Effector memory CD4-positive, alpha-beta T cell (primary cell): ENCODE results near the gene AGBL1.
"Not testable (repeated sequence)": the region's sequence is repeated elsewhere in the genome, so short reads cannot be mapped to it uniquely, and the experiment has no call there.

Source experiments
- DNase-seq, 3 donors: peaks; one replicate each; pipeline ENCODE4 v3.0.0-alpha.2; 2020
- H3K27ac ChIP-seq: 2 replicates; pipeline ENCODE4 v1.7.0; 2013; ENCODE audit warnings: mild to moderate bottlenecking, low read length, moderate library complexity; ENCODE audit not compliant: insufficient read depth, poor library complexity, severe bottlenecking
- H3K27me3 ChIP-seq: replicated peaks from 2 replicates; pipeline ENCODE4 v1.7.0; 2013; ENCODE audit warnings: mild to moderate bottlenecking, low read length; ENCODE audit not compliant: insufficient read depth, control insufficient read depth, poor library complexity, severe bottlenecking
- H3K36me3 ChIP-seq: 2 replicates; pipeline ENCODE4 v1.7.0; 2013; ENCODE audit warnings: mild to moderate bottlenecking, low read length, moderate library complexity; ENCODE audit not compliant: control insufficient read depth, insufficient read depth
- H3K4me1 ChIP-seq: 2 replicates; pipeline ENCODE4 v1.7.0; 2013; ENCODE audit warnings: low read length, mild to moderate bottlenecking; ENCODE audit not compliant: control insufficient read depth, insufficient read depth, poor library complexity, severe bottlenecking
- H3K4me3 ChIP-seq: 2 replicates; pipeline ENCODE4 v1.7.0; 2013; ENCODE audit warnings: low read length, low read depth, mild to moderate bottlenecking; ENCODE audit not compliant: insufficient read depth, poor library complexity, severe bottlenecking
- H3K9me3 ChIP-seq: 2 replicates; pipeline ENCODE4 v1.7.0; 2013; ENCODE audit warnings: mild to moderate bottlenecking, low read length, moderate library complexity; ENCODE audit not compliant: control insufficient read depth

AGBL1 gene

DNA sequence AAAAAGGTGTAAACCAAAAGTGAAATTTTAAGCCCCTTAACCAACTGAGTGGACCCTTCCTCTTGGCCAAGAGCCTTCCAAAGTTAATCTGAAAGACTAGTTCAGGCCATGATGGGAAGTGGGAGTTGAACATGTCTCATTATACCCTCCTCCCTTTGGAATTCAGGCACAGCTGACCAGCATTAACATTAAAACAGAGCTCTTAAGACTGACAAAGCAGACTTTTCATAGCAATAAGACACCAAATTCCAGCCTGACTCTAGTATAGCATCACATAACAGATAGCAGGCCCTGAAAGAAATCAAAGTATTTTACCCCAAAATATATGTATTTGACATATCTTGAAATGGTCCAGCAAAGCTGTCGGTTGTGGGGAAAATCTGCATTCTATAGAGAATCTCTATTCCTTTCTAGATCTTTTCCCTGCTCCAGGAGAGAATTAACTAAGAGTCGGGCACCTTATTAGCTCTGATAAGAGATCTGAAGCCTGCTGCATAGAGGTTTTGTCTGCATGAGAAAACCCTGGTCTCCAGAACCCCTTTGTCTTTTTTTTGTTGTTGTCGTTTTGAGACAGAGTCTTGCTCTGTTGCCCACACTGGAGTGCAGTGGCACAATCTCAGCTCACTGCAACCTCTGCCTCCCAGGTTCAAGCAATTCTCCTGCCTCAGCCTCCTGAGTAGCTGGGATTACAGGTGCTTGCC is 43.2 kb downstream of the AGBL1 start:
- H3K9me3 ChIP-seq, DNase-seq, H3K4me1 ChIP-seq, H3K4me3 ChIP-seq, H3K27ac ChIP-seq, H3K27me3 ChIP-seq, H3K36me3 ChIP-seq: not testable (repeated sequence)

DNA sequence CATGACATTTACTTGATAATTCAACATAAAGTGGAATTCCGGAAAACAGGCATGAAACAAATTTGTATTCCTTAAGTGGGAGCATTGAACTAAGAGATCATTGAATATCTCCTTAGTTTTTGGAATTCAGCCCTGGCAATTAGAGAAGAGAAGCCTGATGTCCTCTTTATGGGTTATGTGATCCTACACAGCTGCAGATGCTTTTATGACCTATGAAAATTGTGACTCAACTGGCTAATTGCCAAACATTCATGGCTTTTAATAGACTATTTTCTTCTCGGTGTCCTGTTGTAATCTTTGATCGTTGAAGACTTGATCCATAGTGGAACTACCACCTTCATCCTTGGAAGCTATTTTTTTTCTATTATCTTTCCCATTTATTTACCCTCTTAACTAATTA is 46.1 kb downstream of the AGBL1 start:
- H3K36me3 ChIP-seq: no peaks in the 10 kb centered on the region
- H3K4me3 ChIP-seq: no peak overlapping the region
- no peak overlapping the region for H3K27ac ChIP-seq
- no peak for DNase-seq
- H3K9me3 ChIP-seq: no peaks in the 10 kb centered on the region
- H3K4me1 ChIP-seq: no peaks in the 10 kb centered on the region
- H3K27me3 ChIP-seq: no peaks in the 10 kb centered on the region

DNA sequence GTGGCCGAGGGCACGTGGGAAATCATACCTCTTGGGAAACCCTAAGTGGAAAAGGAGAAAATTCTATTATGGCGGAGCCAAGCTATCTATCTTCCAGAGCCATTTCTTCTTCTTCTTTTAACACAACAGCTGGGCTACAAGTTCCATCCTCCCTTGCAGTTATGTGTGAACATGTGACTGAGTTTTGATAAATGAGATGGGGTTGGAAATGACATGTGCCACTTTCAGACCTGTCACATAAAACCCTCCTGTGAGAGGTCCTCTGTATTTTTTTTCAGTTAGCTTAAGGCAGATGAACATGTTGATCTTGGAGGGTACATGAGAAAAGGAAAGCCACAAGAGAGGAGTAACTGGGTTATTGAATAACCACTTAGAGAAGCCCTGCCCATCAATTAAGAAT is 47.9 kb downstream of the AGBL1 start:
- no peaks in the 10 kb centered on the region for H3K4me1 ChIP-seq
- no peaks in the 10 kb centered on the region for H3K36me3 ChIP-seq
- no peaks in the 10 kb centered on the region for H3K9me3 ChIP-seq
- DNase-seq: no peak
- H3K27me3 ChIP-seq: no peaks in the 10 kb centered on the region
- H3K4me3 ChIP-seq: no peak overlapping the region
- H3K27ac ChIP-seq: no peak overlapping the region

DNA sequence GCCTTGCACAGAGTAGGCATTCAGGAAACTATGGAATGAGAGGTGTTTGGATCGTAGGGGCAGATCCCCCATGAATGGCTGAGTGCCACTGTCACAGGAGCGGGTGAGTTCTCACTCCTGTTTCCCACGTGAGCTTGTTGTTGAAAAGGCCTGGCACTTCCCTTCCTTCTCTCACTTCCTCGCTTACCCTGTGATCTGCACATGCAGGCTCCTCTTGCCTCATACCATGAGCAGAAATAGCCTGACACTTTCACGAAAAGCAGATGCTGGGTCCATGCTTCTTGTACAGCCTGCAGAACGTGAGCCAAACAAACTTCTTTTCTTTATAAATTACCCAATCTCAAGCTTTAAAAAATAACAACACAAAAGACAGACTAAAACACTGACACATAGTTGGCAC is 55.4 kb downstream of the AGBL1 start:
- H3K27ac ChIP-seq: no peak overlapping the region
- DNase-seq: no peak
- no peaks in the 10 kb centered on the region for H3K36me3 ChIP-seq
- no peaks in the 10 kb centered on the region for H3K4me1 ChIP-seq
- no peak overlapping the region for H3K4me3 ChIP-seq
- H3K9me3 ChIP-seq: no peaks in the 10 kb centered on the region
- H3K27me3 ChIP-seq: no peaks in the 10 kb centered on the region

DNA sequence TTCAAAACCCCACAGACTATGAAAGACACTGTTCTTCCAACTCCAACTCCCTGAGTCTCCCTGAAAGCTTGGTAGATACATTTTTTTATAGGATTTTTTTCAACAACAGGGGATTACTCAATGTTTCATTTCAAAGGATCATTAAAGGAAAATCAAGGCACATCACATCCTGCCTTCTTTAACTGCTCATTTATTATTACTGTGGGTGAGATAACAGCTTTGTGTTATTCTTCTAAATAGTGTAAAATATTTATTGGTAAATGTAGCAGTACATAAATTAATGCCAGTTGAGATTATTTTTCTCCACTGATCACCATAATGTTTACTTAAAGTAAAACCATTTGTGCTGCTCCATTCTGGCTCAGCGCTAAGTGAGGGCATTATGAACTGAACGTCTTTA is 57.2 kb downstream of the AGBL1 start:
- no peaks in the 10 kb centered on the region for H3K9me3 ChIP-seq
- H3K27ac ChIP-seq: no peak overlapping the region
- H3K36me3 ChIP-seq: no peaks in the 10 kb centered on the region
- no peak for DNase-seq
- no peaks in the 10 kb centered on the region for H3K27me3 ChIP-seq
- H3K4me3 ChIP-seq: no peak overlapping the region
- H3K4me1 ChIP-seq: no peaks in the 10 kb centered on the region

DNA sequence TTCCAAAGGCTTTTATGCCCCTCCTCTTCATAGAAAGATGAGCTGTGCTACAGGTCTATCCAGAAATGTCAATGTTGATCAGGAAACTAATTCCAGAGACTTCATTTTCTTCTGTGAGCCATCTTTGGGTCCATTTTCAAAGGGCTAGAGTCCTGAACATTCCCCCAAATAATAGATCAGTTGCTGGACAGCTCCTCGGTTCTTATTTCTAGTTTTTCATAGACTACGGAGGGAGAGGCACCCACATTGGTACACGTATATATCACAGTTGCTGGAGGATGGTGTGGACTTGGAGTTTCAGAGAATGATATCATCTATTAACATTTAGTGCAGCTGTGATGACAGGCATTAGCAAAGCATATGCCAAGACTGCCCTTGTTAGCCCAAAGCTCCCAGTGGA is 59.1 kb downstream of the AGBL1 start:
- Histone ChIP-seq H3K27me3 (no peaks in the 10 kb centered on the region), H3K36me3 (no peaks in the 10 kb centered on the region), H3K9me3 (no peaks in the 10 kb centered on the region), H3K4me3 (no peak overlapping the region), H3K4me1 (no peaks in the 10 kb centered on the region), H3K27ac (no peak overlapping the region)
- DNase-seq: no peak

DNA sequence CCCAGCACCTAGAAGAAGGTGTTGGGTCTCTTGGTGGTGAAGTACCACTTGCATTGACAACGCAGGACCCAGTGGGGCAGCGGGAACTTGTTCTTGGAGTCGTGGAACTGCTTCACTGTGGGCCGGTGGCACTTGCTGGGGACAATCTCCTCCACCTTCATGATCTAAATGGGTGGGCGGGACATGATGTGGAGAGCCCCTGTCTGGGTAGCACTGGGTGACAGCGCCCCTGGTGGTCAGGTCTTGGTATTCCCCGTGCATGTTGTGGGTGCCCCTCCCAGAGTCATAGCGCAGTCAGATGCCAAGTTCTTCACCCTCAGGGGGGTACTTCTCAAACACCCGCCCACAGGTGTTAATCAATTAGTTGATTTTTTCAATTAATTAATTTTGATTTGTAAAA is 60.2 kb downstream of the AGBL1 start:
- Histone ChIP-seq H3K9me3 (no peaks in the 10 kb centered on the region), H3K27ac (no peak overlapping the region), H3K36me3 (no peaks in the 10 kb centered on the region), H3K27me3 (no peaks in the 10 kb centered on the region), H3K4me1 (no peaks in the 10 kb centered on the region), H3K4me3 (no peak overlapping the region)
- DNase-seq: no peak

DNA sequence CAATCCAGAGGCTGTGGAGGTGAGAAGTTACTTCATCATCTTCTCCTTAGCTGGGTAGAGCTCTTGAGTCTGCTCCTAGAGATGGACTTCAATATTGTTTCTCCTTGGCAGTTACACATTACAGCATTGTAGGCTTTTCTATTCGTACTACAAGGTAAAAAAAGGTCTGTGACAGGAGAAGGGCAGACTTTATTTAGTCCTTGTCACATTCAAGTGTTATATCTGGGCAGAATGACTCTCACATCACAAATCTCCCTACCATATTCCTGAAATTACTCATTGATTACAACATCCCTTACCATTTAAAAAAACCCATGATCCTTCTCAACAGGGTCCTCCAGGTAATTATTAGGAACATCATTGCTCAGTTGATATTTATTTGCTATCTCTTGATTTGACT is 75.0 kb downstream of the AGBL1 start:
- no peak overlapping the region for H3K4me3 ChIP-seq
- no peaks in the 10 kb centered on the region for H3K27me3 ChIP-seq
- no peaks in the 10 kb centered on the region for H3K36me3 ChIP-seq
- H3K4me1 ChIP-seq: no peaks in the 10 kb centered on the region
- no peak for DNase-seq
- H3K27ac ChIP-seq: no peak overlapping the region
- H3K9me3 ChIP-seq: no peaks in the 10 kb centered on the region

DNA sequence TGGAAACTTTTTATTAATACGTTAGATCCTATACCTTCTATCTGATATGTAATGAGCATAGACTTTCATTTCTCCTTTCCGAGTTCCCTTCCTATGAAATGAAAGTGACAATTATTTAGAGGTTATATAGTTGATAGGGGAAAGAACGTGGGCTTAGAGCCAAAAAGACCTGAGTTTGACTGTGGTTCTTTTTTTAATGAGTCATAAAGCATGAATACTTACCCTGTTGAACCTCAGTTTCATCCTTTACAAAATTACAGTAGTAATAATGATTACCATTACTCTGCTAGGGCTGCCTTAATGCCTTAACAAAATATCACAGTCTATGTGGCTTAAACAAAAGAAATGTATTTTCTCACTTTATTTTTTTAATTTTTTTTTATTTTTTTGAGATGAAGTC is 75.9 kb downstream of the AGBL1 start:
- H3K27me3 ChIP-seq: no peaks in the 10 kb centered on the region

DNA sequence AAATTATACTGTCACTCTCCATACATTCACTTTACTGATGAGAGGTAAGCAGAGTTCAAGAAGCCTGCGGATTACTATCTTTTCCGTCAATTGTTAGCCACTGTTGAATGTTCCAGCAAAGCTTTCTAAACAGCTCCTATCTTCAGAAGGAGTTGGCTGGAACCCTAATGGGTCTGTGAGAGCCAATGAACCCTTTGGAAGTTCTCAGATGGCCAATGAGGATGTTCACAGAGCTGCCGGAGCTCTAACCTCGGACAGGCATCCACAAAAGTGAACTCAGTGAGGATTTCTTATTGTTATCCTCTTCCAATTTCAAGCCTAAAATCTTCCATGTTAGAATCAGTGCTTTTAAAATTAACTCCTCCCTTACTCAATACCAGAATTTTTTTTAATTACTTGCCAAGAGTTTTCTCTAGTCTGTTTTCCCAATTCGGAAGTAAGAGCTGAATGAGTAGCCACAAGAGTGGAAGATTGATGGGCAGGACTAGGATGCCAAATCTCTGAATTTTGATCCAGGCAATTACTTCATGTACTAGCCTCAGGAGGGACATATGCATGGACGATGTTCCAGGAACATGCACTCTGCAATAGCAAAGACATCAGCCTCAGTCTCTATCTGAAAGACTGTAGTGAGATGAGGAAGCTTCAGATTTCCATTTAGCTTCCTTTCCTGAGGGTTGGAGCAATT is 78.1 kb downstream of the AGBL1 start:
- DNase-seq: no peak
- Histone ChIP-seq H3K4me3 (no peak overlapping the region), H3K27ac (no peak overlapping the region), H3K9me3 (no peaks in the 10 kb centered on the region), H3K4me1 (no peaks in the 10 kb centered on the region), H3K36me3 (no peaks in the 10 kb centered on the region), H3K27me3 (no peaks in the 10 kb centered on the region)

More for the DNA sequence above, 75.9 kb downstream of the AGBL1 start:
- Histone ChIP-seq H3K36me3 (no peaks in the 10 kb centered on the region), H3K9me3 (no peaks in the 10 kb centered on the region), H3K4me1 (no peaks in the 10 kb centered on the region), H3K4me3 (no peak overlapping the region), H3K27ac (no peak overlapping the region)
- no peak for DNase-seq
